ENCODE results near the gene EEF1AKMT3.
"Not testable (repeated sequence)": the region's sequence is repeated elsewhere in the genome, so short reads cannot be mapped to it uniquely, and the experiment has no call there.

EEF1AKMT3 gene

DNA sequence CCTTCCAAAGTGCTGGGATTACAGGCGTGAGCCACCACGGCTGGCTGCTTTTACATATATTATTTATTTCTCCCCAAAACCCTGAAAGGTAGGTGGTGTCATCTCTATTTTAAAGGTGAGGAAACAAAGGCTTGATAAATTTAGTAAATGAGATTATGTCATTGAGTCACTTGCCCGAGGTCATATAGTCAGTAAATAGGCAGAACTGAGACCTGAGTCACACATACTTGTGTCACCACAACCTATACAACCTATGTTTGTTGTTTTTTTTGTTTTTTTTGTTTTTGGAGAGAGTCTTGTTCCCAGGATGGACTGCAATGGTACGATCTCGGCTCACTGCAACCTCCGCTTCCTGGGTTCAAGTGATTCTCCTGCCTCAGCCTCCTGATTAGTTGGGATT, 22.9 kb downstream of the EEF1AKMT3 start:
- no peak for DNase-seq

DNA sequence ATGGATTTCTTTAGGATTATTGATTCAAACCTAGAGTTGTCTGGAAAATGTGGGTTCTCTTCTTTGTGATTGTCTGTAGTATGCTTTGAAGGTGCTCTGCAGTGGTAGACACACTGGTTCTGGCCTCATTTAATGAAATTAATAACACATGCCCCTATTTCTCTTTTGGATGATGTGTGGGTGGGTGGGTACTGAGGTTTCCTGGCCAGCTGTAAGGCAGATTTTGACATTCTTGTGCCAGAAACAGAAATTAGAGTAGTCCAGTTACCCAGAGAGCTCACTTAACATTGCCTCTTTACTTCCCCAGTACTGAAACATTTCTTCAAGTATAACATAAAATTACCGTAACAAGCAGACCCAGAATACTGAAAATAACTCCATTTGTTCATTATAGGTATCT, 24.6 kb downstream of the EEF1AKMT3 start:
- no peak for DNase-seq

DNA sequence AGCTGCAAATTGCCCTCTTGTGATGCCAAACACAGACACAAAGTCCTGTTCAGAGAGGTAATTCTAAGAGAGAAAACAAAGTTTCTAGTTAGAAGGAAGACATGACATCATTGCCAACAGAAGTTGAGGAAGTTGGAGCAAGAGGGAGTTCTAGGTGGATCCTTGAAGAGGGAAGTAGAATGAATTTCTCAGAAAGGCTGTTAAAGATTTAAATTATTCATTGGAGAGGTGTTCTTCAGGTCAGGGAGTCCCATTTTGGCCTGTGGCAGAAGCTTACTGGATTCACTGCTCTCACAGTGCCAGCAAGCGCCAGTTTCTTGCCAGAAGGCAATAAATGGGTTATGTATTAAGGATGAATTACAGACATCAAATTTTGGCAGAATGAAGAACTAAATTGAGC, 25.5 kb downstream of the EEF1AKMT3 start:
- no peak for DNase-seq

DNA sequence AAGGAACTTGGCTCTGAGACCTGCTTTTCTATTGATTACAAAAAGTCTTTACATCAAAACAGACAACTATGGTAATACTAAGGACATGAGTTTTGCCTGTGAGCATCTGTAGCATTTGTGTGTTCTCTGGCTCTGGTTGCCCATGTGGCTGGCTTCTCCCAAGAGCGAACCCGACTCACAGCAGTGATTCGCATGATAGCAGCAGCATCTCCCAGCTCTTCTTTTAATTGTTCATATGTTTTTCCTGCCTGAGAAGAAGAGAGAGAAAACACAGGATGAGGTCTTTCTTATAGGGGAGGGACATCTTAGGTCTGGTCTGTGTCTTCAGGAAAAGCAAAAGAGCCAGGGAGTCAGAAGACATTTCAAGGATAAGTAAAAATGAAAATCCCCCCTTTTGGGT, 28.6 kb downstream of the EEF1AKMT3 start:
- no peak for DNase-seq

DNA sequence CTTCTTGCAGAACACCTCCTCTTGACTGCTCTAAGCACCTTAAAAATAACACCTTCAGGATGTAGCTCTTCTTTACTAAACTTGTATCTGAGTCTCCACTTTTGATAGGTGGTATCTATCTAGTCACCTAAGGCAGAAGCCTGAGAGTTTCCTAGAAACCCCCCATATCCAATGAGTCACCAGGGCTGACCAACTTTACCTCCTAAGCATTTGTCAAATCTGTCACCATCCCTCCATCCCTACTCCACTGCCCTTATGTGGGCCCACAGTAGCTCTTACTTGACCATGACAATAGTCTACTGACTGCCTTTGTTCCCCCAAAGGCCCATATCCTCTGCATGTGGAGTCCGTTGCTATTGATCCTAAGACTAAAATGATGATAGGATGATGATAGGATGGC, 30.2 kb downstream of the EEF1AKMT3 start:
- DNase-seq = no peak

DNA sequence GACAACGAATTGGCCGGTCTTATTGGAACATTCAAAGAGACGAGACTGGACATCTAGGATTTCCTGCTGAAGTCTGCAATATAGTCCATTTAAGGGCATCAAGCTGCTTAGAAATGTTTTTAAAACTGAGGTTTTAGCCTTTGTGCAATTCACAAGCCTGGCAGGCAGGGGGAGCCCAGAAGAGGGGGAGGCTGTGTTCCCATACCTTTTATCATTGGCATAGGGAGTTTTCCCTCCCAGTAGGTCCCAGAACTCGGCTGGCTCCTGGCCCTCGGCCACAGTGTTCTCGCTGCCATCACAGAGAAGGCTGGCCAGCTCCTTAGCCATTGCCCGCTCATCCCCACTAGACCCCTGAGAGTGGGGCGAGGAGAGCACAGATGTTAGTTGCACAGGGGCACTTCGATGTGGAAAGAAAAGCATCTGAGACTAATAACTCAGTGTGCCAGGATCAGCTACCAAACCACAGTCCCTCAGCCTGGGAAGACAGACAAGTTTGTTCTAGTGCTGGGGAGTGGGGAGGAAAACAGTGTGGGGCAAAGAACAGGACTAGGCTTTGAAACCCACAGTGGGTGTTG, 31.0 kb downstream of the EEF1AKMT3 start:
- peak; percentile 4 for DNase-seq

DNA sequence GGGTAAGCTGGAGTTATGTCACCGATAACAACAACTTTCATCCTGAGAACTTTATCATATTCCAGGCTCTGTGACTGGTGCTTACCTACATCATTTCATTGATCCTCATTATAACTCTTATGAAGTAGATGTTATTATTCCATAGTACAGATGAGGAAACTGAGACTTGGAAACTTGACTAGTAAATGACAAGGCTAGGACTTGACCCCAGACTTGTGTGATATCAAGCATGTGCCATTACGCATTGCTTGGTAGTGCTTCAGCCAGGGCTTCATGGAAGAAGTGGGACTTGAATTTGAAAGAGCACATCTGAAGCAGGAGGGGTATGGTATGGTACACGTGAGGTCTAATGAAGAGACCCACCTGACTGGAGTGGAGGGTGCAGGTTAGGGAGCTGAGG, 34.3 kb downstream of the EEF1AKMT3 start:
- no peak for DNase-seq

DNA sequence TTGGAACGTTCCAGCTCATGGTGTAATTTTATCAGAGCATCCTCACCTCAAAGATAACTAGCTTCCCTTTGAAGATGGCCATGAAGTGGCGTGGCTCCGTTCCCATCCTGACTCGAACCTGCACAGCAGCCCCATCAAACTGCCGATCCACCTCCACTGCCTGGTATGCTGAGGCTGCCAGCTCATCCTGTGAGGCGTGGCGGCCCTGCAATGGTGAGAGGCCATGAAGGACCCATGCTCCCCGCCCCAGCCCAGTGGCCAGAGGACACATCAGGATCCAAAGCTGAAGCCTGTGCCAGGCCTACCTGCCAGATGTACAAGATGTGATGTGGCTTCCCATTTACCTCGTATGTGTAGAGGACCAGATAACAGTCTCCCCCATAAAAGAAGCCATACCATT, 34.9 kb downstream of the EEF1AKMT3 start:
- no peak for DNase-seq

DNA sequence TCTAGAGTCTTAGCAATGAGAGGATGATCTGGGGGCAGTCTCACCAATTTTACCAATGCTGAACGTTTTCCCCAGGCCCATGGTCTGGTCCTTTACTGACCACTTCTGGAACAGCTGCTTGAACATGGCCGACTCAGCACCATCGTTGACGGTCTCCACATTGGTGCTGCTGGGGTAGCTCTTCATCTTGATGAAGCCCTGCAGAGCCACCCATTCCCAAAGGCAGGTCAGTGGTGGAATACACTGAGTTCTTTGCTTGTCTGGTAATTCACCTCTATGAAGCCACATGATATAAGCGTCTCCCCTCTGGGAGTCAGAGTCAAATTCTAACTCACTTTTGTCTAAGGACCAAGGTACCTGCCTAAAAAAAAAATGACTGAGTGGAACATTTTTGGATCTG, 35.9 kb downstream of the EEF1AKMT3 start:
- DNase-seq = no peak

DNA sequence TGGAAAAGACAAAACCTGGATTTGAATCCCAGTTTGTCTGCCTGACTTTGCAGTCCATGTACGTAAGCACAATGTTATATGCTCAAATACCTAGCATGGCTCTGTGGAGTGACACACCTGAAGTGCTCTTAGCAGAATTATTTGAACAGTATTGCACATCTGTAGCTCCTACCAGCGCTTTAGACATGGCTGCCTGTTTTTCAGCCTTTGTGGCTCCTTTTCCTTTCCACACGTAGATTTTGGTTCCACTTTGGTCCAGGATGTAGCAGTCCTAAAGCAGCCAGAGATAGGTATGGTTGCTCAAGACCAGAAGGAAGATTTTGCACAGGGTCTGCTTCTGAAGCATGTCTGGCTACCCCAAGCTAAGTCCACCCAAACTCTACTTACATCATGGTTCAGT, 37.0 kb downstream of the EEF1AKMT3 start:
- no peak for DNase-seq

DNA sequence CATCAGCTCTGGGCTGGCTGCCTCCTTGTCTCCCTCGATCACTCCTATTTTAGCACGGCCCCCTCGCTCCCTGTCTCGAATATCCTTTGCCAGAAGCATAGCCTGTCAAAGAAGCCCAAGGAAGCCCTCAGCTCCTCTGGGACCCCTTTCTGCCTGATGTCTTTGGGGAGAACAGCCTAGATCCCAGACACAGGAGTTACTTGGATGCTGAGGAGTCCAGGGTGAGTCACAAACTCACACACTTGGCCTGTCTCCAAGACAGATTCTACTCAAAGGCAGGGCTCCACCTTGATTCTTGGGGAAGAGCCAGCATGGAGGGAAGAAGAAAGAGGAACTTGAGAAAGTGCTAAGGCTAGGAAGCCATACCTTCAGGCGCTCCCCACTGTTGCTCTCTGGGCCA, 38.0 kb downstream of the EEF1AKMT3 start:
- DNase-seq = no peak

DNA sequence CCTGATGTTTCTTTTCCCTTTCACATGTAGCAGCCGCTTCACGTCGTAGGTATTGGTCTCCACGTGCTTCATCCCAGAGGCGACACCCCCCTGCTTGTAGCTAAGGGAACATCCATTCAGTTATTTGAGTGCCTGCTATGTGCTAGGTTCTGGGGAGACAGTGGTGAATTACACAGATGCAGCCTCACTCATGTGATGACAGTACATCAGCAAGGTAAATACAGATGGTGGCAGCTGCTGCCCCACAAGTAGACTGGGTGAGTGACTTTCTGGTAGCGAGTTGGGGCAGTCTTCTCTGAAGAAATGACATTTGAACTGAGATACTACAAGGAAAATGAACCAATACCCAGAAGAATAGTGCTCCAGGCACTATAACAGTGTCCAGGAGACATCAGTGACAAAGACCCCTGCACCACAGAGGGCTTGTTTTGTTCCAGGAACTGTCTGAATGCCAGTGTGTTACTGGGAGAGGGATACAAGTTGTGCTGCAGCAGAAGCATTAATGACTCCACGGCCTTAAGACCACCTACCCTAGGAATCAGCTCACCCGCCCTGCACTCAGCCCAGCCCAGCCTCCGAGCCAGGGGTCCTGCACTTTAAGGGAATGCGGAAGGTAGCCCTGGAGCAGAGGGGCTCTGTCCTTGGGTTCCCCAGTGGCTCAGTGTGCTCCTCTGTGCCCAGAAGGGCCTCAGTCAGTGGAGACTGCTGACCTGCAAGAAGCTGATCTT, 38.8 kb downstream of the EEF1AKMT3 start:
- no peak for DNase-seq

DNA sequence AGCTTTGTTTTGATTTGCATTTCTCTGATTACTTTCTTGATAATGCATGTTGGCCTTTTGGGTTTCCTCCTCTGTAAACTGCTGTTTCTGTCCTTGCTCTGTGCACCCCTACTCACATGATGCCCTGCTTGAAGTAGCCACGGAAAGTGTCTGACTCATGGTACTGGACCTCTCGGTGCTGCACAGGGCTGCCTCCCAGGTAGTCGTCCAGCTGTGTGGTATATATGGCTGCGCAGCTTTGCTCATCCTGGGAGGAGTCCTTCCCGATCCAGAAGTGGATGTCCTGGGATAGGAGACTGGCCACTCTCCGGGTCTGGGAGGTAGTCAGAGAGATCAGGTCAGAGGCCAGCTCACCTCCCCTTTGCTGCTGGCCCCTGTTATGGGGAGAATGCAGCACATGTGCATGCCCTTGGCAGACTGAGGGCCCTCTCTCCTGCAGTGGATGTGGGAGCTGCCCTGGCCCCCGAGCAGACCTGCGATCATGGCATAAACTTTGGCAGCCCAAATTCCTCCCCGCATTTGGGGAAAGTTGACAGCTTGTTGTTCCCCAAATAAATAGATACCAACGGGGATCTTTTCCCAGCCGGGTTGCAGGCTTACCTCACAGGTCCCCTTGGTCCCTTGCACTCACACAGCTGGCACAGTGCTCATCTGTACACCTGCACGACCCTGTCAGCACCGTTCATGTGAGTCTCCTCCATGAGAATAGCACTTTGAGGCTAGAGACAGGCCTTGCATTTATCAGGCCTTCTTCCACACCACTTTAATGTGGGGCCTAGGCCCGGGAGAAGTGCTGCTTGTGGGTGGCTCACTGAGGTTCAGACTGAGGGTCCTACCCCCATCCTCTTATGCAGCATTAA, 40.9 kb downstream of the EEF1AKMT3 start:
- DNase-seq = no peak

DNA sequence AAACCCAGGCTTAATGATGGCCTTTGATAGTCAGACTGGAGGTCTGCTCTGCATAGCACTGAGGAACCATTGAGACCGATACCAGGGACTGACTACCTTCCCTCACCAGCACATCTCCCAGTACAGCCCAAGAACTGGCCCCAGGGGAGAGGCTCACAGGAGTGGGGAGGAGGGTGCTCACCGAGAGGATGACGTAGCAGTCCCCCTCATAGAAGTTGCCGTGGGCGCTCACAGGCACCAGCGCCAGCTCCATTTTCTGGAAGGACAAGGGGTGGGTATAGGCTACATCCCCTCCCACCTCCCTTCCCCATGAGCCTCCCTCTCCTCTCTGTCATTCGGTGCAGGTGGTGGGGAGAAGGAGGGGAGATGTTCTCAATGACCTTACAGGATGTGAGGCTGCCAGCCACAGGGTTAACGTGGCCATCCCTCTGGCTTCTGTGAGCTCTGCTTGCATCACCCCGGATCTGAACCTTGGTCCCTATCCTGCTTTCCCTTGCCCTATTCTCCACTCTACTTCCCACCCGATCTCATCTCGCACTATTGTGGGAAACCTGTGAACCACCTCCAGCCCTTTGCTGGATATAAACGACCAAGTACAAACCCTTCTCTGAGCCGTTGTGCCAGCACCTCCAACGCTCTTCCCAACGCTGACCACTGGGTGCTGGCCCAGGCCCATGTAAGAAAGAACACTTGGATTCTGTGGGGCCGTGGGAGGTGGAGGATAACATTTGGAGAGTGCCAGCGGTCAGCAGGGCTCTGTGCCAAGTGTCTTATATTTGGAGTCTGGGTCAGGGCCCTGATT, 41.8 kb downstream of the EEF1AKMT3 start:
- no peak for DNase-seq

DNA sequence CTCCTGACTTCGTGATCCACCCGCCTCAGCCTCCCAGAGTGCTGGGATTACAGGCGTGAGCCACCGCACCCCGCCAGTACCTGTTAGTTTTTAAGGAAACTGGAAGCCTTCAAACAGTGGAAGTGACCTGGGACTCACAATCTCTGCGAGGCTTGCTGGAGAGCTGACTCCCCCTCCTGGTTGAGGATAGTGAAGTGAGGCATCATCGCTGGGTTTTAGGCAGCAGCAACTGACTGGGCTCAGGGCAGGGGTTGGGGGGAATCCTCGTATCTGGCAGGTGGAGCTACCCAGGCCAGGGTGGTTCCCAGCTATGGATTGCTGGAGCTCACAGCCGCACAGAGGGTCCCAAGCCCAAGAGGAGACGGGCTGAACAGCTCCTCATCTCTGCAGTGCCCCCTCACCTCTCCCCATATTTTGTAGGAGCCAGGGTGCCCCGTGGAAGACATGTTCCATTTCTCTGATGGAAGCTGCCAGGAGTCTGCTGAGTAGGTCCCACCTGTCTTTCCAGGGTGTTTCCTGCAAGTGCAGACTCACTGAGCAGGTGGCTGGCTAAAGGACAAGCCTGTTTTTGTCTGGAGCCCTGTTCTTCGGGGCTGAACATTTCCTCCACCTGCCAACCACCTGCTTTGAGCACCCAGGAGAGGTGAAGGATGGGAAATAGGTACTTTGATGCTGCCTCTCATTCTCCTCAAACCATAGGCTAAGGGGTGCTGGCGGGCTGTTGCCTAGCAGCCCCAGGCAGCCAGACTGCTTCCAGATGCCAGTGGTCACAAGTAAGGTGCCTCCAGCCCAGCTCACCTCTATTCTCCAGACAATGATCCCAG, 43.0 kb downstream of the EEF1AKMT3 start:
- DNase-seq = peak; percentile 30

DNA sequence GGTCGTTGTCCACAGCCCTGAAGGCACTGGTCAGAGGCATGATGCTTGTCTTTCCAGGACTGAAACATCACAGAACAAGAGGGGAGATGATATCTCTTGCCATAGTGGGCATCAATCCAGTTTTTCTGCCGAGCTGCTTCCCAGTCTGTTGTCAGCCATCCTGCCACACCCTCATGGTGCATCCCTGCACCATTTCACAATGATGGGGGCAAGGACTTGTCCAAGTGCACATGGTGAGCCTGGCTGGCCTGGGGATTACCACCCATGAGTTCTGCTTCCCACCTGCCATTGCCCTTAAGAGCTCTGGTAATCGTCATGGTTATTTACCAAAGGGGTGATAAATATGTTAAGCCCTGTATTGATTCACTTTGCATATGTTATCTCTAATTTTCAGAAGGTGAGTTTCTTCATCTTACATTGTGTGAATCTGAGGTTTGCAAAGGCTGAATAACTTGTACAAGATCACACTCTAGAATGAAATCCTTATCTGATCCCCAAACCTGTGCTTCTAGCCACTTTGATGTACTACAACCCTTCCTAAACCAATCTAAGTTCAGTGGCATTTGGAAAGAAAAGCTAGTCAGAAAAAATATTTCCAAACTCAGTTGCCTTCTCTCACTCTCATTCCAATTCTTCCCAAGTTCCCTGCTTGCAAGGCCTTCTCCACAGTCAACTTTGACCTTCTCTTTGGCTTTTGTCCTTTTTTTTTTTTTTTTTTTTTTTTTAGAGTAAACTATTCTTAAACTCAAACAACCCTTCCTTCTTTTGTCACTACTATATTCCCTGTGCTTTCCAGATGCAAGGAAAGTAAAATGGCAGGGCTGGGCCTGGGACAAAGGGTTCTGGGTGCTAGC, 43.8 kb downstream of the EEF1AKMT3 start:
- no peak for DNase-seq

DNA sequence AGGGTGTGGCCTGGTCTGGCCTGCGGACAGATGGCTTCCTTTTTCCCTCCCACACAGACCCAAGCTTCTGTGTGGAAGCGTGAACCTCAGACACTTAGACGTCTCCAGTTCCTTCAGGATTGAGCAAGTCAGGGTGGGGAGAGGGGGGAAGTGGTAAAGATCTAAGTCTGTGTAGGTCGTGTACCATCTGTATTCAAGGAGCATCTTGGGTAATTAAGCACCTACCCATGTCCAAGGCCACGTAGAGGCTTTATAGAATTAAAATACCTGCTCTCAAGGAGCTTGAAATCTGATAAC, 44.4 kb downstream of the EEF1AKMT3 start:
- DNase-seq = no peak

DNA sequence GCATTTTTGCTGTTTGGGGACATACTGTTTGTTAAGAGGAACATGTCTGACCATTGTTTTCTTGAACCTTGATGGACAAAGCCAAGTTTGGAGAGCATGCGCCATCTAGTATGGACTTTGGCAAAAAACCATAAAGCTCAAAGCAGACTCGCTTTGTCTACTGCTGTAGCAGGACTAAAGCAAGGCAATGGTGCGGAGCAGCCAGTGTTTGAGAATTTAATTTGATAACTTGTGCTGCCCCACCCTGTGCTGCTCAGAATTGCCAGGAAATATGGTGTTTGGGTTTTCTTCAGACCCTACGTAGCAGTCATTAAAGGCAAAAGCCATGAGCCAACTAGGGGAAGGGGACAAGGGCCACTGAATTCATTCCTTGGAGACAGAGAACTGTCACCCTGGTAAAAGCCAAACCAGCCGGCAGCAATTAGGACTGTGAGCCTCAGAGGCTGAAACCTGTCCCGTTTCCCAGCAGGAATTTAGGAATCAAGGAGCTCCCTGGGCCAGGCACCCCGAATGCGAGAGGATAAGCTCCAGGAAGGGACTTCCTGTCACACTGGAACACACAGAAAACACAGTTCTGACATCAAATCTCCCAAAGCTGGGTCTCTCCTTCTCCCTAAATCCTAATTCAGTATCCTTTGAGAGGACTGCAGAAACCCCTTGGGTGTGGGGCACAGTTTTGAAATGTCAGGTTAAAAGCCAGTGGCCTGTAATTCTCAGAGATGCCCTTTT, 45.0 kb downstream of the EEF1AKMT3 start:
- no peak for DNase-seq

DNA sequence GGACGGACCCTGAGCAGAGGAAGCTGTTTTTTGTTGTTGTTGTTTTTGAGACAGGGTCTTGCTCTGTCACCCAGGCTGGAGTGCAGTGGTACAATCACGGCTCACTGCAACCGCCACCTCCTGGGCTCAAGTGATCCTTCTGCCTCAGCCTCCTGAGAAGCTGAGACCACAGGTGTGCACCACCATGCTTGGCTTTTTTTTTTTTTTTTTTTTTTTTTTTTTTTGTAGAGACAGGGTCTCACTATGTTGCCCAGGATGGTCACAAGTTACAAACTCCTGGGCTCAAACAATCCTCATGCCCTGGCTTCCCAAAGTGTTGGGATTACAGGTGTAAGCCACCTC, 45.5 kb downstream of the EEF1AKMT3 start:
- DNase-seq = not testable (repeated sequence)

DNA sequence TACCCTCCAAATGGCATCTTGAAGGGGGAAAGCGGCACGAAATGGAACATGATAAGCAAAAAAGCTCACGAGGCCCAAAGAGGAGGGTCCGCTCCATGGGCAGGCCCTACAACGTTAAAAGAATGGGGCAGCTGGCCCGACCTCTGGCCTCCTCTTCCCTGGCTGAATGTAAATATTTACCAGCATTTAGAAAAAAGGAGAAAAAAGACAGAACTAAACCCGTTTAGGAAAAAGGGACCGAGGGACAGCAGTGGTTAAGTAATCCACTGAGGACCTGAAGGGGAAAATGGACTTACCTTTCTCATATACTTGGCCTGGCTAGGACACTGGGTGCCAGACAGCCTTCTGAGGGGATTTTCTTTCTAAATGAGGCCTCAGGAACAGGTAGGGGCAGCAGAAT, 47.7 kb downstream of the EEF1AKMT3 start:
- not testable (repeated sequence) for DNase-seq

DNA sequence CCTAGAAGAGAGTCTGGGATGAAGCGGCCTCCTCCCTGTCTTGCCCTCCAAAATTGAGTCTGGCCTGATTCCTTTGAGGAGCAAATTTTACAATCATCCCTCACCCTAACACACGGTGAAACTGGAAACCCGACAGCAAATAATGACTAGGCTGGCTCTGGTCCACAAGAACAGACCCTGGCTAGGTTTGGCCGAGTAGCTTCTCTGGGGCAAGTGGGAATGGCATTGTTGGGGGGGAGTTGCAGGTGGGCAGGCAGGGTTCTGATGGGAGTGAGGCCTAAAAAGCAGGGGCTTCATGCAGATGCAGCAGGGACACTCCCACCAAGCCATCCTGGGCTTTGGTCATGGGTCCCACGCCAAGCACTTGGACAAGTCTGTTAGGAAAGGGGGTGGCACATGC, 48.6 kb downstream of the EEF1AKMT3 start:
- not testable (repeated sequence) for DNase-seq

All from stimulated activated CD4-positive, alpha-beta T cell treated with anti-CD3 and anti-CD28 coated beads, Interleukin-1b, Interleukin-23, amount 100 ng/mL, for 48 hours (primary cell).